HepG2 (cell line): ENCODE results near the gene CARD8. TPM values are rescaled to one million over a fixed set of nuclear protein-coding genes. Genes with fewer than 3 reads are reported as not detected.

Experiments used
- ATAC-seq: fragments of 200-7000 bp; cut with Tn5 transposase; 3 replicates; pipeline ENCODE4 v1.9.1; 2020; ENCODE audit warnings: mild to moderate bottlenecking, moderate library complexity
- BruUV-seq: library from RNA; stranded (reverse); fragments of 400-500 nt; replicated peaks from 2 replicates; lab custom pipeline; 2021; lab: Mats Ljungman, UMichigan
- CTCF ChIA-PET: fragments of 300-600 bp; formaldehyde crosslinking; extraction: SDS; loops from one replicate; lab custom pipeline; 2021; ENCODE audit warnings: low total read pairs, inconsistent platforms, low intra/inter-chr PET ratio; lab: Yijun Ruan, JAX
- POLR2A ChIA-PET: fragments of 350-600 bp; sonication (Branson Sonifier 250); formaldehyde crosslinking; loops from one replicate; lab custom pipeline; 2020; ENCODE audit warnings: antibody characterized with exemption, inconsistent platforms; lab: Yijun Ruan, JAX
- DNase-seq: peaks from one replicate; pipeline ENCODE4 v3.0.0-alpha.2; 2015; ENCODE audit warnings: low spot score
- FAIRE-seq: peaks from 3 replicates; lab custom pipeline; 2011; peaks lifted over from hg19 to GRCh38; lab: Jason Lieb, UNC
- H2AFZ ChIP-seq: one replicate; pipeline ENCODE4 v1.6.1; 2011; ENCODE audit warnings: low read length, inconsistent platforms
- H3K27ac ChIP-seq: fragments of 300-600 bp; 3 replicates; pipeline ENCODE4 v1.8.0; 2011; ENCODE audit warnings: mixed run types, mild to moderate bottlenecking, mixed read lengths, low read length, inconsistent platforms; ENCODE audit not compliant: insufficient read depth; ENCODE audit errors: extremely low read length
- H3K27me3 ChIP-seq, 2 experiments: fragments of 200-600 bp in 1 of 2; 2 replicates in 1 of 2; 3 replicates in 1 of 2; pipeline versions ENCODE4 v1.6.0 to v1.8.0; 2011; ENCODE audit warnings: low read length in 2 of 2, mild to moderate bottlenecking in 2 of 2, moderate library complexity in 2 of 2, inconsistent platforms in 1 of 2; ENCODE audit not compliant: insufficient read depth in 2 of 2, control insufficient read depth in 1 of 2
- H3K36me3 ChIP-seq, 2 experiments: fragments of 200-600 bp in 1 of 2; replicated peaks in 1 of 2; 2 replicates in 1 of 2; 3 replicates in 1 of 2; pipeline versions ENCODE4 v1.5.1 to v1.8.0; 2011; ENCODE audit warnings: low read length in 2 of 2, inconsistent platforms in 1 of 2; ENCODE audit not compliant: insufficient read depth in 2 of 2, control insufficient read depth in 1 of 2
- H3K4me1 ChIP-seq: 2 replicates; pipeline ENCODE4 v1.5.1; 2012; ENCODE audit warnings: low read length, inconsistent platforms; ENCODE audit not compliant: insufficient read depth
- H3K4me2 ChIP-seq: 2 replicates; pipeline ENCODE4 v1.6.0; 2011; ENCODE audit warnings: low read depth, low read length, inconsistent platforms
- H3K4me3 ChIP-seq, 3 experiments: fragments of 200-600 bp in 1 of 3; sonication (generic), shearing (Covaris generic) in 1 of 3; replicated peaks in 1 of 3; 2 replicates each; pipeline ENCODE4 v1.5.1; 2011 to 2016; ENCODE audit warnings: low read length in 3 of 3, inconsistent platforms in 2 of 3, low read depth in 2 of 3, mild to moderate bottlenecking in 2 of 3, control low read depth in 1 of 3, mixed read lengths in 1 of 3; ENCODE audit not compliant: insufficient read depth in 1 of 3
- H3K79me2 ChIP-seq: one replicate; pipeline ENCODE4 v1.6.1; 2011; ENCODE audit warnings: low read length, inconsistent platforms; ENCODE audit not compliant: insufficient read depth
- H3K9ac ChIP-seq: 2 replicates; pipeline ENCODE4 v1.6.0; 2011; ENCODE audit warnings: mild to moderate bottlenecking, low read depth, low read length, inconsistent platforms; ENCODE audit not compliant: insufficient read depth
- H3K9me3 ChIP-seq: 2 replicates; pipeline ENCODE4 v1.5.1; 2012; ENCODE audit warnings: mild to moderate bottlenecking, low read length
- H4K20me1 ChIP-seq: 2 replicates; pipeline ENCODE4 v1.6.0; 2011; ENCODE audit warnings: inconsistent platforms, mild to moderate bottlenecking, low read length, moderate library complexity; ENCODE audit not compliant: insufficient read depth
- KLF11 ChIP-seq: IDR thresholded peaks from 2 replicates; pipeline ENCODE4 v1.6.1; 2016; ENCODE audit warnings: missing compliant biosample characterization
- NFATC3 ChIP-seq: sonication (generic); formaldehyde crosslinking; IDR thresholded peaks from 2 replicates; pipeline ENCODE4 v1.5.1; 2020; ENCODE audit warnings: mild to moderate bottlenecking, missing genetic modification reagents
- ONECUT2 ChIP-seq: sonication (generic); formaldehyde crosslinking; IDR thresholded peaks from 2 replicates; pipeline ENCODE4 v1.4.0; 2020; ENCODE audit warnings: missing genetic modification reagents
- TOE1 ChIP-seq: sonication (generic); formaldehyde crosslinking; IDR thresholded peaks from 2 replicates; pipeline ENCODE4 v1.4.0; 2020; ENCODE audit warnings: mild to moderate bottlenecking, missing genetic modification reagents
- UBTF ChIP-seq: sonication (generic); formaldehyde crosslinking; IDR thresholded peaks from 2 replicates; pipeline ENCODE4 v1.4.0; 2020; ENCODE audit warnings: mild to moderate bottlenecking, missing genetic modification reagents
- ZNF121 ChIP-seq: sonication (generic); formaldehyde crosslinking; IDR thresholded peaks from 2 replicates; pipeline ENCODE4 v1.5.0; 2020; ENCODE audit warnings: mild to moderate bottlenecking, missing genetic modification reagents
- ZNF317 ChIP-seq: sonication (generic); formaldehyde crosslinking; IDR thresholded peaks from 2 replicates; pipeline ENCODE4 v1.5.0; 2020; ENCODE audit warnings: mild to moderate bottlenecking, missing genetic modification reagents
- ZNF781 ChIP-seq: sonication (generic); formaldehyde crosslinking; IDR thresholded peaks from 2 replicates; pipeline ENCODE4 v1.5.1; 2020; ENCODE audit warnings: borderline replicate concordance, mild to moderate bottlenecking, missing genetic modification reagents; ENCODE audit errors: not compliant biosample characterization
- in situ Hi-C: cut with HindIII; loops from 2 replicates; pipeline ENCODE4 v1.10.0; 2017; ENCODE audit warnings: low pct_unique_long_range_greater_than_20kb; ENCODE audit not compliant: extremely low pct_ligation_motif_present
- intact Hi-C: fragments of 100-400 bp; cut with micrococcal nuclease; formaldehyde crosslinking; loops from one replicate; pipeline ENCODE4 v1.10.0; 2022; ENCODE audit not compliant: unreplicated experiment
- polyA plus RNA-seq, 8 experiments: library from polyadenylated mRNA; depleted of rRNA in 3 of 8; stranded (reverse) in 7 of 8; unstranded in 1 of 8; fragments of >200 nt; fragmentation: Illumina TruSeq in 4 of 8; extraction: Trizol in 4 of 8; gene quantifications; 2 replicates each; pipeline versions ENCODE4 v1.2.1 to v1.2.3, GENCODE V29; 2011 to 2016; ENCODE audit warnings: low read depth in 4 of 8, missing spikeins in 1 of 8, mixed read lengths in 1 of 8; ENCODE audit not compliant: insufficient read depth in 1 of 8
- total RNA-seq, 5 experiments: library from RNA; depleted of rRNA; stranded (reverse); fragments of >200 nt; fragmentation: Illumina TruSeq; extraction: Trizol; gene quantifications; 2 replicates each; pipeline ENCODE4 v1.2.3, GENCODE V29; 2016; ENCODE audit warnings: low read depth in 1 of 5

The CARD8 gene
- total and polyA plus RNA-seq, 2 of the 13 experiments (the other 11 are each of a cell fraction or from before 2014, with no cell fraction given) = 15.0 to 19.2 TPM

GRCh38 chr19:48253999-48254398, 1.7 kb downstream of the CARD8 start:
- no TSS peak for BruUV-seq
- Histone ChIP-seq H3K9ac (no peak overlapping the region), H3K4me1 (peaks cover 26% of the 10 kb centered on the region), H3K4me3 (no peak overlapping the region), H3K27ac (no peak overlapping the region), H3K4me2 (peak overlapping the region; percentile 80; the same call in 1 of the 2 replicates), H4K20me1 (no peaks in the 10 kb centered on the region), H2AFZ (no peak overlapping the region), H3K9me3 (no peaks in the 10 kb centered on the region), H3K79me2 (peaks cover 8% of the 10 kb centered on the region), H3K27me3 (no peaks in the 10 kb centered on the region), H3K36me3 (peaks cover 0 to 2% of the 10 kb centered on the region in 2 experiments; a peak in 2 of 5 replicates)
- ATAC-seq = no peak
- ChIA-PET POLR2A (no interaction called here), CTCF (no interaction called here)
- FAIRE-seq = no peak
- peak; percentile 66 for TF ChIP-seq ZNF121
- no peak for TF ChIP-seq TOE1 (CRISPR knock-in tag)
- TF ChIP-seq NFATC3 (CRISPR knock-in tag) = no peak
- no peak for TF ChIP-seq ZNF317 (CRISPR knock-in tag)
- no peak for TF ChIP-seq ONECUT2 (CRISPR knock-in tag)
- TF ChIP-seq ZNF781 = no peak
- no peak for TF ChIP-seq KLF11 (CRISPR knock-in tag)
- no peak for TF ChIP-seq UBTF (CRISPR knock-in tag)
- in situ Hi-C loops (loop anchor here (25.0 kb wide), 1 partner anchor 292 kb away; no protein-coding TSS in a partner anchor), intact Hi-C loops (no loop called here)
- no peak for DNase-seq
